HEK293 (cell line): ENCODE results near the gene BMPR2.
"Not testable (repeated sequence)": the region's sequence is repeated elsewhere in the genome, so short reads cannot be mapped to it uniquely, and the experiment has no call there.

ENCODE experiments used
- BCL11A ChIP-seq: fragments of 450-650 bp; formaldehyde crosslinking; IDR thresholded peaks from 2 replicates; pipeline ENCODE4 v1.5.1; 2016; ENCODE audit warnings: low read depth, missing biosample characterization, missing genetic modification characterization
- HOXC10 ChIP-seq: sonication (generic); formaldehyde crosslinking; IDR thresholded peaks from 2 replicates; pipeline ENCODE4 v1.8.1; 2023; ENCODE audit warnings: mild to moderate bottlenecking, missing genetic modification reagents
- REPIN1 ChIP-seq: fragments of 450-650 bp; formaldehyde crosslinking; IDR thresholded peaks from 2 replicates; pipeline ENCODE4 v1.5.1; 2017; ENCODE audit warnings: missing biosample characterization, missing genetic modification characterization, low read depth
- SP2 ChIP-seq: fragments of 450-650 bp; formaldehyde crosslinking; IDR thresholded peaks from 2 replicates; pipeline ENCODE4 v1.5.1; 2016; ENCODE audit warnings: missing biosample characterization, missing genetic modification characterization
- TCF7L2 ChIP-seq: IDR thresholded peaks from 2 replicates; pipeline ENCODE4 v1.6.1; 2011; ENCODE audit warnings: low read depth, mild to moderate bottlenecking, inconsistent platforms, low read length, moderate library complexity, borderline replicate concordance
- ZNF24 ChIP-seq: fragments of 450-650 bp; formaldehyde crosslinking; IDR thresholded peaks from 2 replicates; pipeline ENCODE4 v1.5.1; 2016; ENCODE audit warnings: missing biosample characterization, missing genetic modification characterization
- ZNF292 ChIP-seq: fragments of 450-650 bp; formaldehyde crosslinking; IDR thresholded peaks from 2 replicates; pipeline ENCODE4 v1.5.1; 2016; ENCODE audit warnings: low read depth, missing biosample characterization, missing genetic modification characterization, borderline replicate concordance
- ZNF302 ChIP-seq: fragments of 450-650 bp; formaldehyde crosslinking; IDR thresholded peaks from 2 replicates; pipeline ENCODE4 v1.5.1; 2016; ENCODE audit warnings: missing biosample characterization, missing genetic modification characterization, low read depth
- ZNF433 ChIP-seq: fragments of 450-650 bp; formaldehyde crosslinking; IDR thresholded peaks from 2 replicates; pipeline ENCODE4 v1.5.1; 2016; ENCODE audit warnings: missing biosample characterization, missing genetic modification characterization, low read depth
- ZNF549 ChIP-seq: fragments of 450-650 bp; IDR thresholded peaks from 2 replicates; pipeline ENCODE4 v1.5.1; 2018; ENCODE audit warnings: missing biosample characterization, missing genetic modification characterization, mild to moderate bottlenecking, inconsistent platforms, moderate library complexity
- ZNF600 ChIP-seq: fragments of 450-650 bp; formaldehyde crosslinking; IDR thresholded peaks from 2 replicates; pipeline ENCODE4 v1.5.1; 2016; ENCODE audit warnings: missing biosample characterization, missing genetic modification characterization
- TF ChIP-seq, protein P1 (sequence below): fragments of 450-650 bp; formaldehyde crosslinking; IDR thresholded peaks from 2 replicates; pipeline ENCODE4 v1.5.1; 2016; ENCODE audit warnings: missing biosample characterization, missing genetic modification characterization

DNA sequence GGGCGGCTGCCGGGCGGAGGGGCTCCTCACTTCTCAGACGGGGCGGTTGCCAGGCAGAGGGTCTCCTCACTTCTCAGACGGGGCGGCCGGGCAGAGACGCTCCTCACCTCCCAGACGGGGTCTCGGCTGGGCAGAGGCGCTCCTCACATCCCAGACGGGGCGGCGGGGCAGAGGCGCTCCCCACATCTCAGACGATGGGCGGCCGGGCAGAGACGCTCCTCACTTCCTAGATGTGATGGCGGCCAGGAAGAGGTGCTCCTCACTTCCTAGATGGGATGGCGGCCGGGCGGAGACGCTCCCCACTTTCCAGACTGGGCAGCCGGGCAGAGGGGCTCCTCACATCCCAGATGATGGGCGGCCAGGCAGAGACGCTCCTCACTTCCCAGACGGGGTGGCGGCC is 159.2 kb downstream of the BMPR2 start:
- TF ChIP-seq HOXC10 (CRISPR knock-in tag); ZNF302 (tag by site-specific recombination); ZNF24 (tag by site-specific recombination); REPIN1 (tag by site-specific recombination); SP2 (tag by site-specific recombination); TCF7L2; ZNF292 (tag by site-specific recombination); BCL11A (tag by site-specific recombination); ZNF549 (tag by site-specific recombination); ZNF600 (tag by site-specific recombination); ZNF433 (tag by site-specific recombination): not testable (repeated sequence)
- TF ChIP-seq, protein P1, sequence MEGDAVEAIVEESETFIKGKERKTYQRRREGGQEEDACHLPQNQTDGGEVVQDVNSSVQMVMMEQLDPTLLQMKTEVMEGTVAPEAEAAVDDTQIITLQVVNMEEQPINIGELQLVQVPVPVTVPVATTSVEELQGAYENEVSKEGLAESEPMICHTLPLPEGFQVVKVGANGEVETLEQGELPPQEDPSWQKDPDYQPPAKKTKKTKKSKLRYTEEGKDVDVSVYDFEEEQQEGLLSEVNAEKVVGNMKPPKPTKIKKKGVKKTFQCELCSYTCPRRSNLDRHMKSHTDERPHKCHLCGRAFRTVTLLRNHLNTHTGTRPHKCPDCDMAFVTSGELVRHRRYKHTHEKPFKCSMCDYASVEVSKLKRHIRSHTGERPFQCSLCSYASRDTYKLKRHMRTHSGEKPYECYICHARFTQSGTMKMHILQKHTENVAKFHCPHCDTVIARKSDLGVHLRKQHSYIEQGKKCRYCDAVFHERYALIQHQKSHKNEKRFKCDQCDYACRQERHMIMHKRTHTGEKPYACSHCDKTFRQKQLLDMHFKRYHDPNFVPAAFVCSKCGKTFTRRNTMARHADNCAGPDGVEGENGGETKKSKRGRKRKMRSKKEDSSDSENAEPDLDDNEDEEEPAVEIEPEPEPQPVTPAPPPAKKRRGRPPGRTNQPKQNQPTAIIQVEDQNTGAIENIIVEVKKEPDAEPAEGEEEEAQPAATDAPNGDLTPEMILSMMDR = not testable (repeated sequence)
